RWPE2 (cell line): Measurements from ENCODE around the gene ABAT.

Source experiments
- ATAC-seq: fragments of 200-7000 bp; cut with Tn5 transposase; 3 replicates; pipeline ENCODE4 v1.9.1; 2021; ENCODE audit warnings: low read depth
- DNase-seq: peaks from one replicate; pipeline ENCODE4 v3.0.0-alpha.2; 2020; ENCODE audit warnings: low spot score
- H3K27ac ChIP-seq: fragments of 450-650 bp; 2 replicates; pipeline ENCODE4 v1.5.1; 2017; ENCODE audit warnings: mild to moderate bottlenecking; ENCODE audit not compliant: poor library complexity, severe bottlenecking
- H3K27me3 ChIP-seq: fragments of 250-450 bp; sonication (Bioruptor Pico); 2 replicates; pipeline ENCODE4 v1.5.1; 2021; ENCODE audit warnings: mild to moderate bottlenecking, moderate library complexity; ENCODE audit not compliant: insufficient read depth, poor library complexity, severe bottlenecking
- H3K36me3 ChIP-seq: fragments of 250-450 bp; sonication (Bioruptor Pico); 2 replicates; pipeline ENCODE4 v1.5.1; 2020; ENCODE audit warnings: low read depth, mild to moderate bottlenecking, moderate library complexity
- H3K4me1 ChIP-seq: fragments of 250-450 bp; sonication (Bioruptor Pico); 2 replicates; pipeline ENCODE4 v1.5.1; 2021; ENCODE audit warnings: mild to moderate bottlenecking, moderate library complexity; ENCODE audit not compliant: insufficient read depth, poor library complexity, severe bottlenecking
- H3K4me3 ChIP-seq: fragments of 250-450 bp; sonication (Bioruptor Pico); 2 replicates; pipeline ENCODE4 v1.5.1; 2021; ENCODE audit warnings: mild to moderate bottlenecking, moderate library complexity; ENCODE audit not compliant: severe bottlenecking
- H3K9me3 ChIP-seq: fragments of 250-450 bp; sonication (Bioruptor Pico); 2 replicates; pipeline ENCODE4 v1.5.1; 2021; ENCODE audit warnings: mild to moderate bottlenecking, moderate library complexity; ENCODE audit not compliant: severe bottlenecking
- CTCF ChIP-seq: fragments of 450-650 bp; IDR thresholded peaks from one replicate; pipeline ENCODE4 v1.5.1; 2017; ENCODE audit warnings: mild to moderate bottlenecking, moderate library complexity; ENCODE audit not compliant: poor library complexity, severe bottlenecking

The ABAT gene

GRCh38 chr16:8644211-8645140 lies 29.9 kb upstream of the ABAT start:
- Histone ChIP-seq H3K9me3 (no peaks in the 10 kb centered on the region), H3K4me3 (no peak overlapping the region), H3K36me3 (peaks cover 77% of the 10 kb centered on the region), H3K27me3 (no peaks in the 10 kb centered on the region), H3K4me1 (peaks cover 3% of the 10 kb centered on the region), H3K27ac (peak overlapping the region; percentile 45)
- DNase-seq (no peak), ATAC-seq (no peak)
- TF ChIP-seq CTCF, result no peak

GRCh38 chr16:8645141-8645521 lies 29.3 kb upstream of the ABAT start:
- H3K27me3 ChIP-seq, result no peaks in the 10 kb centered on the region
- no peak for TF ChIP-seq CTCF
- DNase-seq, result no peak
- peaks cover 3% of the 10 kb centered on the region for H3K4me1 ChIP-seq
- H3K9me3 ChIP-seq, result no peaks in the 10 kb centered on the region
- peaks cover 70% of the 10 kb centered on the region for H3K36me3 ChIP-seq
- no peak overlapping the region for H3K4me3 ChIP-seq
- H3K27ac ChIP-seq, result peak overlapping the region; percentile 45
- ATAC-seq, result no peak

- Histone ChIP-seq H3K27ac (peak overlapping the region; percentile 45), H3K9me3 (no peaks in the 10 kb centered on the region), H3K27me3 (no peaks in the 10 kb centered on the region), H3K36me3 (peaks cover 69% of the 10 kb centered on the region), H3K4me1 (peaks cover 3% of the 10 kb centered on the region), H3K4me3 (no peak overlapping the region)
- TF ChIP-seq CTCF, result no peak
- DNase-seq, result peak; percentile 77
- ATAC-seq, result peak; percentile 88
Measured at GRCh38 chr16:8645831-8646230, 28.6 kb upstream of the ABAT start.

- H3K27me3 ChIP-seq, result no peaks in the 10 kb centered on the region
- peak overlapping the region; percentile 45 for H3K27ac ChIP-seq
- H3K4me1 ChIP-seq, result peaks cover 3% of the 10 kb centered on the region
- no peak for TF ChIP-seq CTCF
- peaks cover 65% of the 10 kb centered on the region for H3K36me3 ChIP-seq
- no peaks in the 10 kb centered on the region for H3K9me3 ChIP-seq
- DNase-seq (no peak), ATAC-seq (no peak)
- H3K4me3 ChIP-seq, result no peak overlapping the region
Measured at GRCh38 chr16:8646326-8647053, 27.9 kb upstream of the ABAT start.
